IMR-90 (cell line): Measurements from ENCODE around the gene EFCAB8. TPM values are rescaled to one million over a fixed set of nuclear protein-coding genes. Genes with fewer than 3 reads are reported as not detected.

Experiments used
- ATAC-seq: fragments of 200-7000 bp; cut with Tn5 transposase; 2 replicates; pipeline ENCODE4 v1.9.1; 2020; ENCODE audit warnings: low read depth, mild to moderate bottlenecking, moderate library complexity
- BruUV-seq: library from RNA; stranded (reverse); fragments of 400-500 nt; replicated peaks from 2 replicates; lab custom pipeline; 2021; lab: Mats Ljungman, UMichigan
- CTCF ChIA-PET: fragments of 300-600 bp; formaldehyde crosslinking; extraction: SDS; loops from one replicate; lab custom pipeline; 2021; ENCODE audit warnings: antibody characterized with exemption; lab: Yijun Ruan, JAX
- POLR2A ChIA-PET: fragments of 300-600 bp; sonication (Branson Sonifier 250); formaldehyde crosslinking; loops from one replicate; lab custom pipeline; 2022; ENCODE audit warnings: antibody characterized with exemption; ENCODE audit not compliant: unreplicated experiment; lab: Charles Lee
- DNase-seq: peaks from one replicate; pipeline ENCODE4 v3.0.0; 2013
- H2AFZ ChIP-seq: replicated peaks from 2 replicates; pipeline ENCODE3; 2013; ENCODE audit warnings: low read length, mild to moderate bottlenecking; ENCODE audit not compliant: poor library complexity
- H2AK5ac ChIP-seq: 2 replicates; pipeline ENCODE4 v1.6.1; 2013; ENCODE audit warnings: low read depth, low read length, inconsistent platforms
- H2AK9ac ChIP-seq: replicated peaks from 2 replicates; pipeline ENCODE3; 2013; ENCODE audit warnings: mild to moderate bottlenecking, low read depth, low read length, moderate library complexity; ENCODE audit not compliant: poor library complexity
- H2BK120ac ChIP-seq: 2 replicates; pipeline ENCODE4 v1.6.1; 2013; ENCODE audit warnings: low read depth, low read length, inconsistent platforms
- H2BK15ac ChIP-seq: 3 replicates; pipeline ENCODE4 v1.6.1; 2013; ENCODE audit warnings: low read depth, low read length, inconsistent platforms
- H2BK20ac ChIP-seq: 2 replicates; pipeline ENCODE4 v1.6.1; 2013; ENCODE audit warnings: low read depth, mild to moderate bottlenecking, inconsistent platforms, low read length, moderate library complexity
- H2BK5ac ChIP-seq: 2 replicates; pipeline ENCODE4 v1.6.1; 2013; ENCODE audit warnings: mild to moderate bottlenecking, low read depth, low read length, inconsistent platforms; ENCODE audit not compliant: poor library complexity, severe bottlenecking
- H3K14ac ChIP-seq: replicated peaks from 2 replicates; pipeline ENCODE4 v1.6.1; 2013; ENCODE audit warnings: low read depth, low read length, inconsistent platforms
- H3K18ac ChIP-seq: 2 replicates; pipeline ENCODE4 v1.6.1; 2013; ENCODE audit warnings: low read depth, low read length, control low read depth
- H3K23ac ChIP-seq: 2 replicates; pipeline ENCODE4 v1.6.1; 2013; ENCODE audit warnings: low read depth, low read length, inconsistent platforms
- H3K27ac ChIP-seq: 2 replicates; pipeline ENCODE4 v1.5.1; 2013; ENCODE audit warnings: mild to moderate bottlenecking, control low read depth, low read length; ENCODE audit not compliant: insufficient read depth
- H3K27me3 ChIP-seq: 2 replicates; pipeline ENCODE4 v1.6.1; 2013; ENCODE audit warnings: low read length; ENCODE audit not compliant: control insufficient read depth, insufficient read depth
- H3K36me3 ChIP-seq: 2 replicates; pipeline ENCODE4 v1.6.1; 2013; ENCODE audit warnings: low read length, mixed read lengths; ENCODE audit not compliant: control insufficient read depth, insufficient read depth
- H3K4ac ChIP-seq: 2 replicates; pipeline ENCODE4 v1.6.1; 2013; ENCODE audit warnings: low read depth, low read length, inconsistent platforms
- H3K4me1 ChIP-seq: 2 replicates; pipeline ENCODE4 v1.6.1; 2013; ENCODE audit warnings: low read length, mixed read lengths; ENCODE audit not compliant: control insufficient read depth, insufficient read depth
- H3K4me2 ChIP-seq: 2 replicates; pipeline ENCODE4 v1.6.1; 2013; ENCODE audit warnings: low read depth, mild to moderate bottlenecking, control low read depth, low read length, moderate library complexity
- H3K4me3 ChIP-seq: 2 replicates; pipeline ENCODE4 v1.5.1; 2013; ENCODE audit warnings: low read depth, mild to moderate bottlenecking, control low read depth, low read length, moderate library complexity; ENCODE audit not compliant: insufficient read depth
- H3K56ac ChIP-seq: 2 replicates; pipeline ENCODE4 v1.6.1; 2013; ENCODE audit warnings: low read length, inconsistent platforms; ENCODE audit not compliant: insufficient read depth; ENCODE audit errors: extremely low read depth
- H3K79me1 ChIP-seq, 2 experiments: 2 replicates each; pipeline ENCODE4 v1.6.1; 2013; ENCODE audit warnings: low read length in 2 of 2, inconsistent platforms in 1 of 2, low read depth in 1 of 2
- H3K9ac ChIP-seq: 2 replicates; pipeline ENCODE4 v1.6.1; 2013; ENCODE audit warnings: low read depth, low read length, control low read depth
- H3K9me1 ChIP-seq: 2 replicates; pipeline ENCODE4 v1.6.1; 2013; ENCODE audit warnings: low read length, inconsistent platforms; ENCODE audit not compliant: insufficient read depth
- H3K9me3 ChIP-seq: 2 replicates; pipeline ENCODE4 v1.6.1; 2013; ENCODE audit warnings: low read length; ENCODE audit not compliant: control insufficient read depth, insufficient read depth
- H4K20me1 ChIP-seq: 2 replicates; pipeline ENCODE4 v1.6.1; 2013; ENCODE audit warnings: low read length, inconsistent platforms; ENCODE audit not compliant: insufficient read depth
- H4K5ac ChIP-seq: 2 replicates; pipeline ENCODE4 v1.6.1; 2013; ENCODE audit warnings: mild to moderate bottlenecking, low read depth, low read length, control low read depth
- H4K8ac ChIP-seq, 2 experiments: 2 replicates each; pipeline ENCODE4 v1.6.1; 2013; ENCODE audit warnings: low read depth in 2 of 2, low read length in 2 of 2, control low read depth in 1 of 2, inconsistent platforms in 1 of 2
- H4K91ac ChIP-seq: 2 replicates; pipeline ENCODE4 v1.6.1; 2013; ENCODE audit warnings: low read depth, low read length, inconsistent platforms; ENCODE audit not compliant: insufficient read depth
- BHLHE40 ChIP-seq: fragments of 150-350 bp; IDR thresholded peaks from 2 replicates; pipeline ENCODE4 v1.6.1; 2016; ENCODE audit warnings: mild to moderate bottlenecking, low read depth, low read length
- CEBPB ChIP-seq: IDR thresholded peaks from 2 replicates; pipeline ENCODE4 v1.6.1; 2012; ENCODE audit warnings: low read depth, low read length, improper control_type of control experiment
- CHD1 ChIP-seq: IDR thresholded peaks from 2 replicates; pipeline ENCODE4 v1.6.1; 2012; ENCODE audit warnings: low read depth, low read length, improper control_type of control experiment
- FOS ChIP-seq: fragments of 150-350 bp; IDR thresholded peaks from 2 replicates; pipeline ENCODE4 v1.6.1; 2016; ENCODE audit warnings: low read depth, low read length
- MAFK ChIP-seq: IDR thresholded peaks from 2 replicates; pipeline ENCODE4 v1.6.1; 2012; ENCODE audit warnings: low read depth, low read length, improper control_type of control experiment
- MXI1 ChIP-seq: IDR thresholded peaks from 2 replicates; pipeline ENCODE4 v1.6.1; 2012; ENCODE audit warnings: low read depth, mild to moderate bottlenecking, low read length, moderate library complexity, borderline replicate concordance
- NFE2L2 ChIP-seq: fragments of 150-350 bp; IDR thresholded peaks from 2 replicates; pipeline ENCODE4 v1.6.1; 2016; ENCODE audit warnings: low read depth, mild to moderate bottlenecking, low read length
- POLR2A ChIP-seq: IDR thresholded peaks from 2 replicates; pipeline ENCODE4 v1.6.1; 2012; ENCODE audit warnings: mild to moderate bottlenecking, low read depth, low read length
- RAD21 ChIP-seq: IDR thresholded peaks from 2 replicates; pipeline ENCODE4 v1.6.1; 2012; ENCODE audit warnings: low read length, improper control_type of control experiment
- RCOR1 ChIP-seq: IDR thresholded peaks from 2 replicates; pipeline ENCODE4 v1.6.1; 2012; ENCODE audit warnings: mild to moderate bottlenecking, low read length, improper control_type of control experiment; ENCODE audit not compliant: insufficient replicate concordance
- RFX5 ChIP-seq: IDR thresholded peaks from 2 replicates; pipeline ENCODE4 v1.8.0; 2012; ENCODE audit warnings: low read depth, mild to moderate bottlenecking, low read length, moderate library complexity
- SMC3 ChIP-seq: fragments of 150-350 bp; IDR thresholded peaks from 2 replicates; pipeline ENCODE4 v1.6.1; 2016; ENCODE audit warnings: low read depth, mild to moderate bottlenecking, antibody characterized with exemption, low read length, moderate library complexity
- WGBS, 2 experiments: methylation state at CpG; one replicate each; pipeline versions ENCODE4 v1.1.5 to v1.1.7; 2013; ENCODE audit warnings: missing lambda C conversion rate in 2 of 2; ENCODE audit not compliant: insufficient read length in 1 of 2; ENCODE audit errors: extremely low coverage in 2 of 2; 5-methylcytosine and 5-hydroxymethylcytosine counted together
- dilution Hi-C: fragments of 300-500 bp; cut with HindIII; formaldehyde crosslinking; loops from one replicate; pipeline ENCODE4 v1.14.3; 2018; ENCODE audit warnings: low sequenced_read_pairs; ENCODE audit not compliant: unreplicated experiment
- in situ Hi-C: fragments of 300-500 bp; cut with MboI; formaldehyde crosslinking; loops from 3 replicates; pipeline ENCODE4 v1.14.3; 2019; ENCODE audit warnings: low sequenced_read_pairs, inconsistent platforms, mixed read lengths
- intact Hi-C: fragments of 100-400 bp; cut with micrococcal nuclease; formaldehyde crosslinking; loops from 2 replicates; pipeline ENCODE4 v1.10.0; 2022
- polyA plus RNA-seq, 3 experiments: library from polyadenylated mRNA; depleted of rRNA; stranded (reverse); fragments of >200 nt; gene quantifications; 2 replicates each; pipeline ENCODE4 v1.2.3, GENCODE V29; 2012; ENCODE audit warnings: low replicate concordance in 1 of 3
- total RNA-seq: library from RNA; depleted of rRNA; stranded (reverse); fragments of >200 nt; gene quantifications from 2 replicates; pipeline ENCODE4 v1.2.3, GENCODE V29; 2012
- TF ChIP-seq, protein P1 (sequence below): fragments of 150-350 bp; IDR thresholded peaks from 2 replicates; pipeline ENCODE4 v1.6.1; 2016; ENCODE audit warnings: low read depth, mild to moderate bottlenecking, low read length, moderate library complexity, borderline replicate concordance
- TF ChIP-seq, protein P2 (sequence below): conservative IDR thresholded peaks from 2 replicates; pipeline ENCODE4 v1.5.1; 2012; ENCODE audit warnings: mild to moderate bottlenecking, low read depth, low read length, improper control_type of control experiment
- TF ChIP-seq, protein P3 (sequence below): fragments of 150-350 bp; IDR thresholded peaks from 2 replicates; pipeline ENCODE4 v1.6.1; 2017; ENCODE audit warnings: mild to moderate bottlenecking, antibody characterized with exemption, low read length, low read depth

Gene EFCAB8
- total and polyA plus RNA-seq, 2 of the 4 experiments (the other 2 are of a cell fraction): not detected

DNA sequence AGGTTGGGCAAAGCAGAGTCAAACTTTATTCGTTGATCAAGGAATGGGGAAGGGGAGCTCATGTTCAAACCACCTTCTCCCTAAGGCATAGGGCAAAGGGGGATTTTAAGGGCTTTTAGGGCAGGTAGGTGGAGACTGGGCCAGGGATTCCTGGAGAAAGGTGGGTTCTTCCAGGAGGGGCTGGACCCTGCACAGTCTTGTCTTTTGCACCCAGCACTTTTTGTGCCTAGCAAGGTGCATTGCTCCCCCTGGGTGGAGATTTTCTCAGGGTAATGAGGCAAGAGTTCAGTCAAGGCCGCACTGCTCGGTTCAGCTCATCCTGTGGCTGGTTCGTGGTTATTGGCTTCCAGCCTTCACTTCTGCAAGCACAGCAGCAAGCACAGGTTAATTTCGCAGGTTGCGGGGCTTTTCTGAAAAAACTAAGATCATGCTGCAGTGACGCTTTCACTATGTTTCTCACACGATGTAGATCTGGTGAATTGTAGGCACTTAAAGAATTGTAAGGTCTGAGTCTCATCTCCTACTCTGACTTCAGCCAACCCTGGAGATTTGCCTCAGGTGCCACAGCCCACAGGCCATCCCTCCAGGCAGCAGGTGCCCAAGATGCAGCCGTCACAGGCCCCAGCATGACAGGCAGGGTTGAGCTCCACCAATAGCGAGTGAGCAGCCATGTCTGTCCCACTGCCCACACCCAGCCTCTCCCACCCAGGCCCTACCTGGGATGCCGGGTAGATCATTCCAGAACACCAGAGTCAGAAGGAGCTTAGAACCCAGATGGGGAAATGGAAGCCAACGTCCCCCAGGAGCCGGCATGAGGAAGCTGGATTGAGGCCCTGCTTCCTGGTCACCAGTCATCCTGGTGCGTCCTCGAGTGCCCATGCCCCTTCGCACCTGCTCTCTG, 108.4 kb downstream of the EFCAB8 start:
- Histone ChIP-seq H2BK120ac (no peak overlapping the region), H3K27ac (no peak overlapping the region), H2BK20ac (no peak overlapping the region), H2AK9ac (no peak overlapping the region), H3K4ac (no peak overlapping the region), H3K4me3 (no peak overlapping the region), H3K4me2 (no peak overlapping the region), H2BK5ac (no peak overlapping the region), H3K36me3 (no peaks in the 10 kb centered on the region), H3K27me3 (peaks cover 15% of the 10 kb centered on the region), H4K91ac (no peak overlapping the region), H3K79me1 (no peaks in the 10 kb centered on the region), H4K8ac (no peak overlapping the region), H3K4me1 (no peaks in the 10 kb centered on the region), H3K23ac (no peak overlapping the region), H3K9ac (no peak overlapping the region), H4K20me1 (no peaks in the 10 kb centered on the region), H2AK5ac (no peak overlapping the region), H4K5ac (no peak overlapping the region), H3K14ac (no peak overlapping the region), H3K9me3 (no peaks in the 10 kb centered on the region), H3K56ac (no peak overlapping the region), H2BK15ac (no peak overlapping the region), H3K9me1 (no peaks in the 10 kb centered on the region), H2AFZ (no peak overlapping the region), H3K18ac (no peak overlapping the region)
- BruUV-seq: no TSS peak
- ATAC-seq (no peak), DNase-seq (no peak)
- ChIA-PET CTCF (no interaction called here), POLR2A (no interaction called here)
- 90% methylated on average over 2 of the region's 16 CpGs; no CpG with 5 or more reads in 1 of the 2 experiments for WGBS, 2 experiments
- intact Hi-C loops (no loop called here), dilution Hi-C loops (no loop called here), in situ Hi-C loops (no loop called here)
- TF ChIP-seq FOS (no peak), RCOR1 (no peak), SMC3 (no peak), MXI1 (no peak), CHD1 (no peak), MAFK (no peak), NFE2L2 (no peak), BHLHE40 (no peak), CEBPB (no peak), RAD21 (no peak), POLR2A (no peak), RFX5 (no peak)
- TF ChIP-seq, protein P1, sequence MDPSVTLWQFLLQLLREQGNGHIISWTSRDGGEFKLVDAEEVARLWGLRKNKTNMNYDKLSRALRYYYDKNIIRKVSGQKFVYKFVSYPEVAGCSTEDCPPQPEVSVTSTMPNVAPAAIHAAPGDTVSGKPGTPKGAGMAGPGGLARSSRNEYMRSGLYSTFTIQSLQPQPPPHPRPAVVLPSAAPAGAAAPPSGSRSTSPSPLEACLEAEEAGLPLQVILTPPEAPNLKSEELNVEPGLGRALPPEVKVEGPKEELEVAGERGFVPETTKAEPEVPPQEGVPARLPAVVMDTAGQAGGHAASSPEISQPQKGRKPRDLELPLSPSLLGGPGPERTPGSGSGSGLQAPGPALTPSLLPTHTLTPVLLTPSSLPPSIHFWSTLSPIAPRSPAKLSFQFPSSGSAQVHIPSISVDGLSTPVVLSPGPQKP: no peak
- TF ChIP-seq, protein P2, sequence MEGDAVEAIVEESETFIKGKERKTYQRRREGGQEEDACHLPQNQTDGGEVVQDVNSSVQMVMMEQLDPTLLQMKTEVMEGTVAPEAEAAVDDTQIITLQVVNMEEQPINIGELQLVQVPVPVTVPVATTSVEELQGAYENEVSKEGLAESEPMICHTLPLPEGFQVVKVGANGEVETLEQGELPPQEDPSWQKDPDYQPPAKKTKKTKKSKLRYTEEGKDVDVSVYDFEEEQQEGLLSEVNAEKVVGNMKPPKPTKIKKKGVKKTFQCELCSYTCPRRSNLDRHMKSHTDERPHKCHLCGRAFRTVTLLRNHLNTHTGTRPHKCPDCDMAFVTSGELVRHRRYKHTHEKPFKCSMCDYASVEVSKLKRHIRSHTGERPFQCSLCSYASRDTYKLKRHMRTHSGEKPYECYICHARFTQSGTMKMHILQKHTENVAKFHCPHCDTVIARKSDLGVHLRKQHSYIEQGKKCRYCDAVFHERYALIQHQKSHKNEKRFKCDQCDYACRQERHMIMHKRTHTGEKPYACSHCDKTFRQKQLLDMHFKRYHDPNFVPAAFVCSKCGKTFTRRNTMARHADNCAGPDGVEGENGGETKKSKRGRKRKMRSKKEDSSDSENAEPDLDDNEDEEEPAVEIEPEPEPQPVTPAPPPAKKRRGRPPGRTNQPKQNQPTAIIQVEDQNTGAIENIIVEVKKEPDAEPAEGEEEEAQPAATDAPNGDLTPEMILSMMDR: no peak
- TF ChIP-seq, protein P3, sequence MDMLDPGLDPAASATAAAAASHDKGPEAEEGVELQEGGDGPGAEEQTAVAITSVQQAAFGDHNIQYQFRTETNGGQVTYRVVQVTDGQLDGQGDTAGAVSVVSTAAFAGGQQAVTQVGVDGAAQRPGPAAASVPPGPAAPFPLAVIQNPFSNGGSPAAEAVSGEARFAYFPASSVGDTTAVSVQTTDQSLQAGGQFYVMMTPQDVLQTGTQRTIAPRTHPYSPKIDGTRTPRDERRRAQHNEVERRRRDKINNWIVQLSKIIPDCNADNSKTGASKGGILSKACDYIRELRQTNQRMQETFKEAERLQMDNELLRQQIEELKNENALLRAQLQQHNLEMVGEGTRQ: no peak
